KMS-11 (cell line): ENCODE measurements around the gene TVP23A.

ENCODE experiments used
- H2AFZ ChIP-seq: fragments of 200-600 bp; sonication (generic); 2 replicates; pipeline ENCODE4 v1.6.1; 2016; ENCODE audit warnings: antibody characterized with exemption, mixed run types, low read depth
- H3K27ac ChIP-seq: fragments of 200-600 bp; sonication (generic); 2 replicates; pipeline ENCODE4 v1.6.1; 2016; ENCODE audit warnings: mild to moderate bottlenecking, mixed run types
- H3K27me3 ChIP-seq: fragments of 200-600 bp; sonication (generic); 2 replicates; pipeline ENCODE4 v1.6.1; 2017; ENCODE audit warnings: mild to moderate bottlenecking, low read depth, mixed run types, moderate library complexity; ENCODE audit not compliant: insufficient read depth
- H3K36me3 ChIP-seq: fragments of 200-600 bp; sonication (generic); 2 replicates; pipeline ENCODE4 v1.6.1; 2017; ENCODE audit warnings: mild to moderate bottlenecking, mixed run types; ENCODE audit not compliant: insufficient read depth
- H3K4me1 ChIP-seq: fragments of 200-600 bp; sonication (generic); 2 replicates; pipeline ENCODE4 v1.6.1; 2016; ENCODE audit warnings: mild to moderate bottlenecking, low read depth, mixed run types; ENCODE audit not compliant: poor library complexity, severe bottlenecking
- H3K4me2 ChIP-seq: fragments of 200-600 bp; sonication (generic); 2 replicates; pipeline ENCODE4 v1.7.0; 2016; ENCODE audit warnings: mild to moderate bottlenecking, mixed run types
- H3K4me3 ChIP-seq: fragments of 200-600 bp; sonication (generic); IDR thresholded peaks from 2 replicates; pipeline ENCODE4 v1.6.1; 2017; ENCODE audit warnings: low read depth, low read length, mixed read lengths; ENCODE audit not compliant: insufficient read depth
- H3K79me2 ChIP-seq: fragments of 200-600 bp; sonication (generic); 2 replicates; pipeline ENCODE4 v1.6.1; 2016; ENCODE audit warnings: low read depth, mixed run types; ENCODE audit not compliant: insufficient read depth
- H3K9ac ChIP-seq: fragments of 200-600 bp; sonication (generic); 2 replicates; pipeline ENCODE4 v1.6.1; 2016; ENCODE audit warnings: mild to moderate bottlenecking, mixed run types
- H4K20me1 ChIP-seq: fragments of 200-600 bp; sonication (generic); 2 replicates; pipeline ENCODE4 v1.6.1; 2016; ENCODE audit warnings: mild to moderate bottlenecking, mixed run types; ENCODE audit not compliant: insufficient read depth
- CTCF ChIP-seq: fragments of 200-600 bp; sonication (generic); conservative IDR thresholded peaks from 2 replicates; pipeline ENCODE4 v1.6.1; 2017; ENCODE audit warnings: low read depth, mild to moderate bottlenecking, antibody characterized with exemption, low read length, moderate library complexity, mixed read lengths

The TVP23A gene

GRCh38 chr16:10862438-10862837 is 43.8 kb upstream of the TVP23A start:
- Histone ChIP-seq H3K79me2 (no peaks in the 10 kb centered on the region), H2AFZ (no peak overlapping the region), H3K36me3 (no peaks in the 10 kb centered on the region), H3K27me3 (no peaks in the 10 kb centered on the region), H3K4me3 (no peak overlapping the region), H3K4me2 (no peak overlapping the region), H3K27ac (no peak overlapping the region), H3K9ac (no peak overlapping the region), H3K4me1 (peaks cover 39% of the 10 kb centered on the region), H4K20me1 (no peaks in the 10 kb centered on the region)
- TF ChIP-seq CTCF = no peak

GRCh38 chr16:10859658-10860057 is 41.1 kb upstream of the TVP23A start:
- TF ChIP-seq CTCF = no peak
- H3K27ac ChIP-seq = no peak overlapping the region
- H3K27me3 ChIP-seq = no peaks in the 10 kb centered on the region
- H3K79me2 ChIP-seq = no peaks in the 10 kb centered on the region
- peaks cover 31% of the 10 kb centered on the region for H3K4me1 ChIP-seq
- no peak overlapping the region for H3K4me2 ChIP-seq
- no peaks in the 10 kb centered on the region for H3K36me3 ChIP-seq
- H3K4me3 ChIP-seq = no peak overlapping the region
- H2AFZ ChIP-seq = no peak overlapping the region
- no peak overlapping the region for H3K9ac ChIP-seq
- no peaks in the 10 kb centered on the region for H4K20me1 ChIP-seq

DNA sequence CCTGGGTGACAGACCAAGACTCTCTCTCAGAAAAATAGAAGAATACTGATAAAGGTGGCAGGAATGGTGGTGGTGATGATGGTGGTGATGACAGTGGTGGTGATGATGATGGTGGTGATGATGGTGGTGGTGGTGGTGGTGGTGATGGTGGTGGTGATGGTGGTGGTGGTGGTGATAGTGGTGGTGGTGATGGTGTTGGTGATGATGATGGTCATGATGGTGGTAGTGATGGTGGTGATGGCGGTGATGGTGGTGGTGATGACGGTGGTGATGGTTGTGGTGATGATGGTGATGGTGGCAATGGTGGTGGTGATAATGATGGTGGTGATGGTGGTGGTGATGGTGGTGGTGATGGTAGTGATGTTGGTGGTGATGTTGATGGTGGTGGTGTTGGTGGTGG is 40.4 kb upstream of the TVP23A start:
- no peak overlapping the region for H2AFZ ChIP-seq
- no peak overlapping the region for H3K27ac ChIP-seq
- H4K20me1 ChIP-seq = no peaks in the 10 kb centered on the region
- no peak for TF ChIP-seq CTCF
- H3K4me2 ChIP-seq = no peak overlapping the region
- H3K4me1 ChIP-seq = peaks cover 24% of the 10 kb centered on the region
- H3K9ac ChIP-seq = no peak overlapping the region
- H3K27me3 ChIP-seq = no peaks in the 10 kb centered on the region
- H3K4me3 ChIP-seq = no peak overlapping the region
- H3K36me3 ChIP-seq = no peaks in the 10 kb centered on the region
- no peaks in the 10 kb centered on the region for H3K79me2 ChIP-seq

DNA sequence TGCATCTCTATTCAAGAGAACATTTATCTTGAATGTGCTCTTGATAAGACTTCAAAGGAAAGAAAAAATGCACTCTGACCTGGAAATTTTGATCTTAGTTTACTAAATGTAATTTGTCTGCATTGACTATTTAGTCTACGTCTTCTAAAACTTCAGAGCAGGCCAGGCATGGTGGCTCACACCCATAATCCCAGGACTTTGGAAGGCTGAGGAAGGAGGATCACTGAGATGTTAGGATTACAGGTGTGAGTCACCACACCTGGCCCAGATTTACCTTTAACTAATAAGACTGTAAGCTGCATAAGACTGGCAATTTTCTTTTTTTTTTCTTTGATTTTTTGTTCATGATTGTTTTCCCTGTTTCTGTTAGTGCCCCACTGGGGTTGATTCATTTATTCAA is 39.6 kb upstream of the TVP23A start:
- no peak overlapping the region for H3K4me2 ChIP-seq
- H2AFZ ChIP-seq = no peak overlapping the region
- no peaks in the 10 kb centered on the region for H3K27me3 ChIP-seq
- no peak overlapping the region for H3K27ac ChIP-seq
- H3K36me3 ChIP-seq = no peaks in the 10 kb centered on the region
- H3K4me3 ChIP-seq = no peak overlapping the region
- no peak for TF ChIP-seq CTCF
- H3K79me2 ChIP-seq = no peaks in the 10 kb centered on the region
- peaks cover 16% of the 10 kb centered on the region for H3K4me1 ChIP-seq
- H3K9ac ChIP-seq = no peak overlapping the region
- no peaks in the 10 kb centered on the region for H4K20me1 ChIP-seq

DNA sequence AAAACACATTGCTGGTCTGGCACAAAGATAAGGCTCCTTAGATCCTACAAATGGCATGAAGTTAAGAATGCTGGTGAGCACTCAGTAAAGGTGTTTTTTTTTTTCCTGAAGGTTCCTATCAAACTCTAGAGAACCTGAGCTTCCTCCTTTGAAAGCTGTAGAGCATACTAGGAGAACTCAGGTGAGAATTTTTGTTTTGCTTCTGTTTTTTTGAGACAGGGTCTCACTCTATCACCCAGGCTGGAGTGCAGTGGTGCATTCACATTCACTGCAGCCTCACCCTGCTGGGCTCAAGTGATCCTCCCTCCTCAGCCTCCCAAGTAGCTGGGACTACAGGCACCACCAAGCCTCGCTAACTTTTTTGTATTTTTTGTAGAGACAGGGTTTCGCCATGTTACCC is 37.4 kb upstream of the TVP23A start:
- no peaks in the 10 kb centered on the region for H3K27me3 ChIP-seq
- no peaks in the 10 kb centered on the region for H4K20me1 ChIP-seq
- H3K9ac ChIP-seq = no peak overlapping the region
- H3K4me3 ChIP-seq = no peak overlapping the region
- H3K4me1 ChIP-seq = peaks cover 14% of the 10 kb centered on the region
- no peak overlapping the region for H2AFZ ChIP-seq
- H3K27ac ChIP-seq = no peak overlapping the region
- no peaks in the 10 kb centered on the region for H3K36me3 ChIP-seq
- H3K79me2 ChIP-seq = no peaks in the 10 kb centered on the region
- no peak for TF ChIP-seq CTCF
- no peak overlapping the region for H3K4me2 ChIP-seq
